ENCODE results near the gene SFTA2.
A peak's percentile ranks its signal among the peaks of the same experiment; 100 is the strongest.
"Not testable (repeated sequence)": the region's sequence is repeated elsewhere in the genome, so short reads cannot be mapped to it uniquely, and the experiment has no call there.

The SFTA2 gene

GRCh38 chr6:30931969-30932645 is at the start of gene SFTA2:
Gene SFTA2 (minus strand): TSS chr6:30932170. CDS start chr6:30932096, 74 bp downstream.
- H3K9ac ChIP-seq (ENCODE audit: low read length): peak within 1 kb of the TSS; percentile 14
- peak within 1 kb of the TSS; percentile 2 for H3K4me3 ChIP-seq (ENCODE audit: low read length)
- peaks cover 6% of the 10 kb centered on the region for H3K9me3 ChIP-seq (ENCODE audit: control insufficient read depth, low read length)
- no peaks in the 10 kb centered on the region for H3K27me3 ChIP-seq (ENCODE audit: control insufficient read depth, insufficient read depth, low read length)
- H3K36me3 ChIP-seq (ENCODE audit: control insufficient read depth, insufficient read depth, low read length): no peaks in the 10 kb centered on the region
- H3K4me1 ChIP-seq (ENCODE audit: control insufficient read depth, insufficient read depth, low read length): peaks cover 60% of the 10 kb centered on the region

DNA sequence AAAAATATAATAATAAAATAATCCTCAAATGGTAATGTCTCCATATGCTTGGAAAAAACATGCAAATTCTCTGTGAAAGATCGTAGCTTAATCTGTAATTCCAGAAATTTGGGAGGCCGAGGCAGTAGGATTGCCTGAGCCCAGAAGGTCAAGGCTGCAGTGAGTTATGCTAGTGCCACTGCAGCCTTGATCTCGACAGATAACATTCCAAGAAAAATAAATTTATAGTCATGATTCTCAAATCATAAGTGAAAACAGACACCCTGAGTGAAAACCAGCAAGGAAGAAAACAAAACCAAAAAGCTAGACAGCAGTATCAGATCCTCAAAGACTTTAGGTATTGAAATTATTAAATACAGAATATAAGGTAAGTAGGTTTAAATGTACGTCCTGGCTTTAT is 47.7 kb upstream of the SFTA2 start:
- H3K27me3 ChIP-seq (ENCODE audit: control insufficient read depth, insufficient read depth, low read length): no peaks in the 10 kb centered on the region
- H3K4me3 ChIP-seq (ENCODE audit: low read length): no peak overlapping the region
- H3K36me3 ChIP-seq (ENCODE audit: control insufficient read depth, insufficient read depth, low read length): no peaks in the 10 kb centered on the region
- no peak overlapping the region for H3K9ac ChIP-seq (ENCODE audit: low read length)
- H3K9me3 ChIP-seq (ENCODE audit: control insufficient read depth, low read length): no peaks in the 10 kb centered on the region
- peaks cover 25% of the 10 kb centered on the region for H3K4me1 ChIP-seq (ENCODE audit: control insufficient read depth, insufficient read depth, low read length)

DNA sequence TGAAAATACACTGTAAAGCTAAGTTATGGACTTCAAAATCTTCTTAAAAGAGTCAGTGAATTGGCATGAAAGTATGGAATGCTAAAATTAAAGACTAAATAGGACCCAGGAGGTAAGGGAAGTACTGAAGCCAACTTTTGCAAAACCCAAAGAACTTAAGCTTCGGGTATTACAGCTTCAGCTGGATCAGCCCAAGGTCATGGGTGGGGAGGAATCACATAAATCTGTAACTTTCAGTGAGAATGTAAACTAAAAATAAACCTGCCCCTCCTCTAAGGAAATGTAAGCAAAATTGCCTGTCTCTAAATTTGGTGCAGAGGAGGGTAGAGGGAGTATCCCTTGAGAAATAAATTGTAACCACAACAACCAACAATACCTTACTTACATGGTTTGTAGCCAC is 47.2 kb upstream of the SFTA2 start:
- Histone ChIP-seq H3K9me3 (ENCODE audit: control insufficient read depth, low read length) (no peaks in the 10 kb centered on the region), H3K4me3 (ENCODE audit: low read length) (no peak overlapping the region), H3K9ac (ENCODE audit: low read length) (no peak overlapping the region), H3K36me3 (ENCODE audit: control insufficient read depth, insufficient read depth, low read length) (no peaks in the 10 kb centered on the region), H3K4me1 (ENCODE audit: control insufficient read depth, insufficient read depth, low read length) (peaks cover 25% of the 10 kb centered on the region), H3K27me3 (ENCODE audit: control insufficient read depth, insufficient read depth, low read length) (no peaks in the 10 kb centered on the region)

DNA sequence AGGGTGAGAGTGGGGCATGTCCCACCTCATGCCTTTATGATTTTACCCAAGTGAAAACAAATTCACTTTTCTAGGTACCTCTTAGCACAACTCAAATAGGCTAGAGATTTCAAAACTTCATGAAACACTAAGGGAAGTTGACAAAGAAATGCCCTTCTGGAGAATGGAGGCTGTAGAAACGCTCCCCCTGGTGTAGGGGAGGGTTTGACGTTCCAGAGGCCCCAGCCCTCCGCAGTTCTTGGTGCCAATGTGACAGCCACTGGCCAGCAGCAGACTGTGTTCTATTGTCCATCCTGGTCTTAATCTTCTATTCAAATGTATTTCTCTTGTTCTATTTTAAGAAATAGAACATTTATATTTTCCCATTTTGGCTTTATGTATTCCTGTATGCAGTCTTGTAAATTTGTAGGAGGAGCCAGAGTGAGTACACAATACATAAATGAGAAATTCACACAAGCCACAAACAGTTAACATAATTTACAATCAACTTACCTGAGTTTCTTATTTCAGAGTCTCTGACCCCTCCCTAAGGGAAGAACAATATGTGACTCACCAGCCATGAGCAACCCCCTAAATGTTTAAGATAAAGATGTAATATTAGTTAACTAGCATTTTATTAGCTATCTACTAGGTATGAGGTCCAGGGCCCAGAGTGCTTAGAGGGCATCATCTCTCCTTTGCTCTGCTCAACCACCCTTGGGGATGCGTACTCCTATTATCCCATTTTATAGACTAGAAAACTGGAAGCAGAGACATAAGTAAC is 42.7 kb upstream of the SFTA2 start:
- Histone ChIP-seq H3K27me3 (ENCODE audit: control insufficient read depth, insufficient read depth, low read length) (no peaks in the 10 kb centered on the region), H3K9ac (ENCODE audit: low read length) (no peak overlapping the region), H3K9me3 (ENCODE audit: control insufficient read depth, low read length) (no peaks in the 10 kb centered on the region), H3K4me3 (ENCODE audit: low read length) (no peak overlapping the region), H3K4me1 (ENCODE audit: control insufficient read depth, insufficient read depth, low read length) (peaks cover 7% of the 10 kb centered on the region), H3K36me3 (ENCODE audit: control insufficient read depth, insufficient read depth, low read length) (no peaks in the 10 kb centered on the region)

GRCh38 chr6:30972816-30973215 is 40.8 kb upstream of the SFTA2 start:
- Histone ChIP-seq H3K27me3 (ENCODE audit: control insufficient read depth, insufficient read depth, low read length) (no peaks in the 10 kb centered on the region), H3K36me3 (ENCODE audit: control insufficient read depth, insufficient read depth, low read length) (no peaks in the 10 kb centered on the region), H3K9ac (ENCODE audit: low read length) (no peak overlapping the region), H3K9me3 (ENCODE audit: control insufficient read depth, low read length) (no peaks in the 10 kb centered on the region), H3K4me1 (ENCODE audit: control insufficient read depth, insufficient read depth, low read length) (peaks cover 7% of the 10 kb centered on the region), H3K4me3 (ENCODE audit: low read length) (no peak overlapping the region)

- Histone ChIP-seq H3K9me3 (ENCODE audit: control insufficient read depth, low read length) (no peaks in the 10 kb centered on the region), H3K36me3 (ENCODE audit: control insufficient read depth, insufficient read depth, low read length) (no peaks in the 10 kb centered on the region), H3K27me3 (ENCODE audit: control insufficient read depth, insufficient read depth, low read length) (no peaks in the 10 kb centered on the region), H3K4me1 (ENCODE audit: control insufficient read depth, insufficient read depth, low read length) (peaks cover 2% of the 10 kb centered on the region), H3K4me3 (ENCODE audit: low read length) (no peak overlapping the region), H3K9ac (ENCODE audit: low read length) (no peak overlapping the region)
Observed at GRCh38 chr6:30970946-30971345, 39.0 kb upstream of the SFTA2 start.

- not testable (repeated sequence) for H3K9me3 ChIP-seq (ENCODE audit: control insufficient read depth, low read length); H3K4me3 ChIP-seq (ENCODE audit: low read length); H3K27me3 ChIP-seq (ENCODE audit: control insufficient read depth, insufficient read depth, low read length); H3K4me1 ChIP-seq (ENCODE audit: control insufficient read depth, insufficient read depth, low read length); H3K36me3 ChIP-seq (ENCODE audit: control insufficient read depth, insufficient read depth, low read length); H3K9ac ChIP-seq (ENCODE audit: low read length)
Observed at GRCh38 chr6:30969171-30969570, 37.2 kb upstream of the SFTA2 start.

DNA sequence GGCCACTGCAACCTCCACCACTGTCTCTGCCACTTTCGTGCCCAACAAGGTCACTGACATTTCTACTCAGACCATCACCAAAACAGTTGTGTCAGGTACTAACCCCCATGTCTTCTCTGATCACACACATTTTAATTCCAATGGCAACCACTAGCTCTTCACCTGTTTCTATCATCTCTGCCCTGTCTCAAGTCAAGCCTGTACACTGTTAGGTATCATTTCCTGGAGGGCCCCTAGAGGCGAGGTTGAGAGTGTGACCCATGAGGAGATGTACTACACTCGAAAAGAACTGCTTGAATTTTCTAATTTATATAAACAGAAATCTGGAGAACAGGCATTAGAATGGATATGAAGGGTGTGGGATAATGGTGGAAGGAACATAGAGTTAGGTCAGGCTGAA is 34.2 kb upstream of the SFTA2 start:
- H3K36me3 ChIP-seq (ENCODE audit: control insufficient read depth, insufficient read depth, low read length): no peaks in the 10 kb centered on the region

GRCh38 chr6:30965140-30965601 is 33.2 kb upstream of the SFTA2 start:
- H3K4me3 ChIP-seq (ENCODE audit: low read length): no peak overlapping the region

More for the DNA sequence above, 34.2 kb upstream of the SFTA2 start:
- Histone ChIP-seq H3K9me3 (ENCODE audit: control insufficient read depth, low read length) (no peaks in the 10 kb centered on the region), H3K9ac (ENCODE audit: low read length) (no peak overlapping the region), H3K4me3 (ENCODE audit: low read length) (no peak overlapping the region), H3K27me3 (ENCODE audit: control insufficient read depth, insufficient read depth, low read length) (no peaks in the 10 kb centered on the region), H3K4me1 (ENCODE audit: control insufficient read depth, insufficient read depth, low read length) (no peaks in the 10 kb centered on the region)

GRCh38 chr6:30964075-30964474 is 32.1 kb upstream of the SFTA2 start:
- Histone ChIP-seq H3K36me3 (ENCODE audit: control insufficient read depth, insufficient read depth, low read length) (no peaks in the 10 kb centered on the region), H3K9me3 (ENCODE audit: control insufficient read depth, low read length) (no peaks in the 10 kb centered on the region), H3K4me1 (ENCODE audit: control insufficient read depth, insufficient read depth, low read length) (no peaks in the 10 kb centered on the region), H3K4me3 (ENCODE audit: low read length) (no peak overlapping the region), H3K9ac (ENCODE audit: low read length) (no peak overlapping the region), H3K27me3 (ENCODE audit: control insufficient read depth, insufficient read depth, low read length) (no peaks in the 10 kb centered on the region)

More at GRCh38 chr6:30965140-30965601, 33.2 kb upstream of the SFTA2 start:
- Histone ChIP-seq H3K36me3 (ENCODE audit: control insufficient read depth, insufficient read depth, low read length) (no peaks in the 10 kb centered on the region), H3K4me1 (ENCODE audit: control insufficient read depth, insufficient read depth, low read length) (no peaks in the 10 kb centered on the region), H3K9ac (ENCODE audit: low read length) (no peak overlapping the region), H3K9me3 (ENCODE audit: control insufficient read depth, low read length) (no peaks in the 10 kb centered on the region), H3K27me3 (ENCODE audit: control insufficient read depth, insufficient read depth, low read length) (no peaks in the 10 kb centered on the region)

DNA sequence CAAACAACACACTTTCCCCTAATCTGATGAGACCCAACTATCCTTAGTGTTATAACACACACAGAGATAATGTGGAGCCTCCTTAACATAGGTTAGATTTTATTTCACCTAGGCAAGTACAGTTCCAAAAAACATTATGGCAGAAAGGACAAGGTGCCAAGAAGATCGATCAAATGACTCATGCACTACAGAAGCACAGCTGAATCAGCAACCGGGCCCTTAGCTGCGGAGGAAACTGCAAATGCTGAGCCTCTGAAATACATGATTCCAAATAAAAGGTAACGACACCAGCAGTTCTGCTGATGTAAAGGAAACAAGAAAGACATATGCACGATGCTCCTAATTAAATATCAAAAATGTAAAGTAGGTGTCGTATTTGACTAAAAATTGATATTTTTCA is 31.7 kb upstream of the SFTA2 start:
- Histone ChIP-seq H3K36me3 (ENCODE audit: control insufficient read depth, insufficient read depth, low read length) (no peaks in the 10 kb centered on the region), H3K9ac (ENCODE audit: low read length) (no peak overlapping the region), H3K4me3 (ENCODE audit: low read length) (no peak overlapping the region)

DNA sequence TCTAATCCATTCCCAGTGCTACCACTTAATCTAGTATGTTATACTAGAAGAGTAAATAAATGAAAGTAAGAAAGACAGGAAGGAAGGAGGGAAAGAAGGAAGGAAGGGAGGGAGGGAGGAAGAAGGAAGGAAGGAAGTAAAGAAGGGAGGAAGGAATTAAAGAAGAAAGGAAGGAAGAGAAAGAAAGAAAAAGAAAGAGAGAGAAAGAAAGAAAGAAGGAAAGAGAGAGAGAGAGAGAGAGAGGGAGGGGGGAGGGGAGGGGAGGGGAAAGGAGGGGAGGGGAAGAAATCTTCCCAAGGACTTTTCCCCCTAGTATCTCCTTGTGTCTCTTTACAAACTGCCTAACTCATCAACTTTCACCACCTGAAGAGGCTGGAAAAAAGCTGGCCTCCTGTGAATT is 30.7 kb upstream of the SFTA2 start:
- Histone ChIP-seq H3K9ac (ENCODE audit: low read length) (no peak overlapping the region), H3K36me3 (ENCODE audit: control insufficient read depth, insufficient read depth, low read length) (no peaks in the 10 kb centered on the region), H3K4me3 (ENCODE audit: low read length) (no peak overlapping the region), H3K27me3 (ENCODE audit: control insufficient read depth, insufficient read depth, low read length) (no peaks in the 10 kb centered on the region), H3K9me3 (ENCODE audit: control insufficient read depth, low read length) (no peaks in the 10 kb centered on the region), H3K4me1 (ENCODE audit: control insufficient read depth, insufficient read depth, low read length) (no peaks in the 10 kb centered on the region)

More for the DNA sequence above, 31.7 kb upstream of the SFTA2 start:
- Histone ChIP-seq H3K9me3 (ENCODE audit: control insufficient read depth, low read length) (no peaks in the 10 kb centered on the region), H3K4me1 (ENCODE audit: control insufficient read depth, insufficient read depth, low read length) (no peaks in the 10 kb centered on the region), H3K27me3 (ENCODE audit: control insufficient read depth, insufficient read depth, low read length) (no peaks in the 10 kb centered on the region)

All from mucosa of stomach (tissue), 1 donor.